Urinary bladder (tissue), 4 donors: ENCODE data around the gene EMP2. TPM values are rescaled to one million over a fixed set of nuclear protein-coding genes. Genes with fewer than 3 reads are reported as not detected.
A peak's percentile ranks its signal among the peaks of the same experiment; 100 is the strongest.

Experiments
- DNase-seq: peaks from one replicate; pipeline ENCODE4 v3.0.0-alpha.2; 2015; ENCODE audit errors: extremely low spot score
- H3K27ac ChIP-seq: one replicate; pipeline ENCODE4 v1.5.1; 2013; ENCODE audit warnings: low read depth, mild to moderate bottlenecking, moderate library complexity
- H3K36me3 ChIP-seq: one replicate; pipeline ENCODE4 v1.6.1; 2013; ENCODE audit warnings: mild to moderate bottlenecking, moderate library complexity; ENCODE audit not compliant: insufficient read depth
- H3K4me1 ChIP-seq: one replicate; pipeline ENCODE4 v1.6.1; 2013; ENCODE audit warnings: mild to moderate bottlenecking, moderate library complexity; ENCODE audit not compliant: insufficient read depth
- H3K4me3 ChIP-seq: one replicate; pipeline ENCODE4 v1.5.1; 2013; ENCODE audit warnings: low read depth, low read length
- WGBS: extraction: QIAGEN DNeasy Blood & Tissue Kit; methylation state at CpG from one replicate; pipeline ENCODE4 v1.1.7; 2013; 5-methylcytosine and 5-hydroxymethylcytosine counted together
- polyA plus RNA-seq: library from polyadenylated mRNA; stranded (reverse); fragments of 200-250 nt; gene quantifications from one replicate; pipeline ENCODE4 v1.2.3, GENCODE V29; 2013
- total RNA-seq: library from RNA; depleted of rRNA; stranded (reverse); fragments of >200 nt; gene quantifications from one replicate; pipeline ENCODE4 v1.2.3, GENCODE V29; 2014
- donor health status: healthy with polysubstance abuse.
- donor health status: healthy.

Gene EMP2
- total and polyA plus RNA-seq, 2 donors = 41.7 to 47.3 TPM

GRCh38 chr16:10580883-10581247 lies 467 bp upstream of the EMP2 start:
- 20% methylated on average over 7 of the region's 7 CpGs for WGBS
- Histone ChIP-seq H3K36me3 (no peaks in the 10 kb centered on the region), H3K27ac (peak overlapping the region; percentile 90), H3K4me3 (peak overlapping the region; percentile 62), H3K4me1 (no peaks in the 10 kb centered on the region)
- DNase-seq = no peak

DNA sequence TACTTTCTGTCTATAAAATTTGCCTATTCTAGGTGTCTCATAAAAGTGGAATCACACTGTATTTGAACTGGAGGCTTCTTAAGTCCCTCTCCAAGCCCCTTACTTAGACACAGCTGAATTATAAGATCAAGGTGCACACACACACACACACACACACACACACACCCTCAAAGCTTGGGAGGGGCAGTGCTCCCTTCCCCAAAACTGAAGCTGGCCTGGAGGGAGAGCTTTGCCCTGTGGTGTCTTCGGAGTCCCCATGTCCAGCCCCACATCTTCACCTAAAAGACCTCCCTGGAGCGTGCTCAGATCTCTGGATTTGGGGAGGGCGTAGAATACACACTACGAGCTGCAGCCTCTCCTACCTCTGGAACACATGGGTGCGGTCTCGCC lies 828 bp downstream of the EMP2 start:
- Histone ChIP-seq H3K4me1 (no peaks in the 10 kb centered on the region), H3K36me3 (no peaks in the 10 kb centered on the region), H3K27ac (peak overlapping the region; percentile 90), H3K4me3 (peak overlapping the region; percentile 62)
- WGBS = 13% methylated on average over 6 of the region's 6 CpGs
- DNase-seq = no peak

DNA sequence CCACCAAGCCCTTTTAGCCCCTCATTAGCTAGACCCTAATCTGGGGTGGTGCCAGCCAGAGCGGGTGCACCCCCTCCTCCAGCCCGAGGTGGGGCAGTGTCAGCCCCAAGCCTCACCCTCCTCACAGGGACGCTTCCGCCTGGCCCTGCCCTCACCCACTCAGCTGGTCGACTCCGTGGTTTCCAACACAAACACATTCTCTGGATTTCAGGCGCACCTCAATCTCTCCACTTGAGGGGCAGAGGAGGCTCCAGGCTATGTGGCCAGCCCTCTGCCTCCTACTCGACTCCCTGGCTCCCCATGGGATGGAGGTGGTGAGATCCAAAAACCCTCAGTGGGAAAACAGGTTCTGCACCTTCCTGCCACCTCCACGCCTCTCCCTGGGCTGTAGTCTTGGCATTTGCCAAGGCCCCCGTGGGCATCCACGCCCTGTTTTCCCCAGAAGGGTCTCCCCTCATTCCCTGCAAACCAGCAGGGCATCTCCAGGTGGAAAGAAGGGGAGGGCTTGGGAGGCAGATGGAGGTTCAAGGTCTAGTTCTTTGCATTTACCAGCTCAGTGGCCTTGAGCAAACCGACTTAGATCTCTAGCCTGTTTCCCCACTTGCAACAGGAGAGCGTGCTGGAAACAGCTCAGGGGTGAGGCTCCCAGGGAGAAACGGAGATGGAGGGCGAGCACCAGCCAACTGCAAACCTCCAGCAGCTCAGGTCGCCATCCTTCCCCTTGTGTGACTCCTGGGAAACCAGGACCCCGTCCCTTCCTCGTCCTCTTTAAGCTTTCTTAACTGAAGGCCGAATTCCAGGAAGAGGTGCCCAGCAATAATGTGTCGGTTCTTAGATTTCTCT lies 1.7 kb downstream of the EMP2 start:
- H3K4me1 ChIP-seq = no peaks in the 10 kb centered on the region

DNA sequence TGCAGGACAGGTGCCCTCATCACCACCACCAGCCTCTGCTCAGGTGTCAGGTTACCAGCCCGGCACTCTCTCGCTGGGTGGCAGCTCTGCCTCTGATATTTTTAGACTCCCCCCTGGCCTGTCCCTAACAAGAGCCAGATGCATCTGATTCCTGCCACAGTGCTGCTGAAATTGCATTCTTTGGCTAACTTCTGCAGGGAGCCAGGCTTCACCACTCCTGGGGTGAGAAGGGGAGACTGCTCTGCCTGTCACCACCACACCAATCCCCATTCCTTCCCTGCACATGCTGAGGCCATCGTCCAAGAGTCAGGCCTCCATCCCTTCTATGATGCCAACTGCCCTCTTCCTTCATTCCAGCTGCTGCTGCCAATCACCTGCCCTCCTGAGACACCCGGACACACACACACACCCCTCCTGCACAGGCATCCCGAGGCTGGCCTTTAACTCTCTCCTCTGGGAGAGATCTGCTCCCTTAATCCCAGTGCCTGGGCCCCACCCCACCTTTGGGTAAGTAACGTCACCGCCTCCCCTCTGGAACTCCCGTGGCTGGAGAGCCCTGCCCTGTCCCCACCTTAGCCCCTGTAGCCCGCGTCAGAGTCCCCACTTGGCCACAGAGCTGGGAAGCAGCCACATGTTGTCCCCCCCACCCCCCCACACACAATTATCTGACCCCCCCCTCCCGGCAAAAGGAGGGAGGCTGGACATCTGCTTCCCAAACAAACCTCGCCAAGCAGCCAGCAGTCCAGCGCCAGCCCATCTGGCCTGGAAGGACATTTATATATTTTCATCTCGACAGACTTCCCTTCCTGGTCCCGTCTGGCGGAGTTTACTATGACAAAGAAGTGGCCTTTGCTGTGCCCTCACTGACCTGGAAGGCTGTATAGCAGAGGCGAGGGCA lies 2.8 kb downstream of the EMP2 start:
- 18% methylated on average over 17 of the region's 17 CpGs for WGBS
- no peak for DNase-seq
- H3K27ac ChIP-seq = no peak overlapping the region
- no peaks in the 10 kb centered on the region for H3K4me1 ChIP-seq
- no peak overlapping the region for H3K4me3 ChIP-seq
- H3K36me3 ChIP-seq = no peaks in the 10 kb centered on the region

More for the DNA sequence above, 1.7 kb downstream of the EMP2 start:
- 54% methylated on average over 20 of the region's 20 CpGs for WGBS
- Histone ChIP-seq H3K36me3 (no peaks in the 10 kb centered on the region), H3K27ac (peak overlapping the region; percentile 30), H3K4me3 (peak overlapping the region; percentile 7)
- DNase-seq = no peak

GRCh38 chr16:10576390-10577304 lies 3.8 kb downstream of the EMP2 start:
- Histone ChIP-seq H3K4me3 (no peak overlapping the region), H3K36me3 (no peaks in the 10 kb centered on the region), H3K4me1 (no peaks in the 10 kb centered on the region), H3K27ac (no peak overlapping the region)
- WGBS = 70% methylated on average over 17 of the region's 17 CpGs
- DNase-seq = no peak

DNA sequence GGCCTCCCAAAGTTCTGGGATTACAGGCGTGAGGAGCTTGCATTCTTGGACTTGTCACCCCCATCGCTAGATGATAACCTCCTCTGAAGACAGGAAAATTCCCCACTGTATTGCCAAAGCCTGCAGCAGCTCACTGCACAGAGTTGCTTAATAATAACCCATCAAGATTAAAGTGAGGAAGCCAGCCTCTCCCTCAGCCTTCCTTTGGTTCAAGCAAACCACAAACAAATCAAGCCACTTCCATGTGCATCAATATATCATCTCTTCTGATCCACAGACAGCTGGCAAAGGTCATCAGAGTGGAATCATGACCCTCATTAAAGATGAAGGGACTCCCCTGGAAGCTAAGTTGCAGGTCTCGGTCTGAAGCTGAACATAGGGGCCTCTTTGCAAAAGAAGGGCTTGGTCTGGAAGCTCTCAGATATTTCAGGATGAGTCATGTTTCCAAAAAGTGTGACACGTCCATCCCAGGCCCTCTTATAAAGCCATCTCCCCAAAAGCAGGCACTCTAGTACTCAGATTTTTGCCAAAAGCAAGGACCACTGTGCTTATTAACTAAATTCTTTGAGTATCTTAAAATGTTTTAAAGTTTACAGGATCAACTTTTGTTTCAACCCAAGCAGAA lies 4.8 kb downstream of the EMP2 start:
- 68% methylated on average over 4 of the region's 4 CpGs for WGBS
- no peaks in the 10 kb centered on the region for H3K4me1 ChIP-seq
- no peak overlapping the region for H3K4me3 ChIP-seq
- no peaks in the 10 kb centered on the region for H3K36me3 ChIP-seq
- no peak for DNase-seq
- no peak overlapping the region for H3K27ac ChIP-seq

GRCh38 chr16:10572611-10573010 lies 7.8 kb downstream of the EMP2 start:
- Histone ChIP-seq H3K36me3 (no peaks in the 10 kb centered on the region), H3K27ac (no peak overlapping the region), H3K4me1 (no peaks in the 10 kb centered on the region), H3K4me3 (no peak overlapping the region)
- 83% methylated on average over 3 of the region's 3 CpGs for WGBS
- no peak for DNase-seq

DNA sequence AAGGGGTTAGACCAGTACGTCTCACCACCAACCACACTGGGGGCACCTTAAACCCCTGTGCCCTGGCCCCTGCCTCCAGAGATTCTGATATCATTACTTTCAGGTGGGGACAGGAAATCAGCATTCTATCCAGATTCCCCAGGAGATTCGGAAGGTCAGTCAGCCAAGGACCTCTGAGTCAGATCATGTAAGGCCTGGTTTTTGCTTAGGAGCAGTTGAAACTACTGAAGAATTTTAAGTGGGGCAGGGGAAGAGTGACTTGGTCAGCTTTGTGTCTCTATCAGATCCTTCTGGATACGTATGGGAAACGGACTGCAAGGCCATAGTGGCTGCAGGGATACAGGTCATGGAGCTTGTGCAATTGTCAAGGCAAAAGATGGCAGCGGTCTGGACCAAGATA lies 9.0 kb downstream of the EMP2 start:
- Histone ChIP-seq H3K4me1 (no peaks in the 10 kb centered on the region), H3K36me3 (no peaks in the 10 kb centered on the region), H3K27ac (no peak overlapping the region), H3K4me3 (no peak overlapping the region)
- DNase-seq = no peak
- WGBS = 75% methylated on average over 5 of the region's 5 CpGs

- H3K4me1 ChIP-seq = no peaks in the 10 kb centered on the region
- no peaks in the 10 kb centered on the region for H3K36me3 ChIP-seq
- WGBS = 62% methylated on average over 8 of the region's 8 CpGs
- H3K27ac ChIP-seq = no peak overlapping the region
- no peak overlapping the region for H3K4me3 ChIP-seq
- no peak for DNase-seq
Observed at GRCh38 chr16:10569621-10570020, 10.8 kb downstream of the EMP2 start.

GRCh38 chr16:10566613-10567012 lies 13.8 kb downstream of the EMP2 start:
- Histone ChIP-seq H3K36me3 (no peaks in the 10 kb centered on the region), H3K4me1 (no peaks in the 10 kb centered on the region), H3K4me3 (no peak overlapping the region), H3K27ac (no peak overlapping the region)
- WGBS = 90% methylated on average over 6 of the region's 6 CpGs
- DNase-seq = no peak

GRCh38 chr16:10565167-10565566 lies 15.2 kb downstream of the EMP2 start:
- H3K27ac ChIP-seq = no peak overlapping the region
- WGBS = 79% methylated on average over 5 of the region's 5 CpGs
- no peak for DNase-seq
- H3K4me1 ChIP-seq = no peaks in the 10 kb centered on the region
- no peaks in the 10 kb centered on the region for H3K36me3 ChIP-seq
- no peak overlapping the region for H3K4me3 ChIP-seq

DNA sequence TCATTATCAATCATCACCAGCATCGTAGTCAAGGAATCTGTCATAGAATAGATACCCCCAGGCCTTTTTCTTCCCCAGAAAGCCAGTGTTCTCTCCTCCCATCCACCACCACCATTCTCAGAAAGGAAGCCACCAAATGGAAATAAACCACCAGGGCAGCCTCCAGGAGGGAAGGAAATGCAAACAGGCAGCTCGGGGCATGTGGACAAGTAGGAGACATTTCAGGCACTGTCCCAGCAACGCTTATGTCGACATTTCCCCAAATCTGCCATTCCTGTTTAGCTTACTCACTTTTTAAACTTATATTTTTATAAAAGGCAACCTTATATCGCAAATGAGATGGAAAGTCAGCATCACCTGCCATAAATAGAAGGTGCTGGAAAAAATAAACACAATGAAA lies 15.8 kb downstream of the EMP2 start:
- no peak overlapping the region for H3K27ac ChIP-seq
- no peaks in the 10 kb centered on the region for H3K36me3 ChIP-seq
- no peak for DNase-seq
- no peaks in the 10 kb centered on the region for H3K4me1 ChIP-seq
- H3K4me3 ChIP-seq = no peak overlapping the region
- WGBS = 81% methylated on average over 5 of the region's 5 CpGs

DNA sequence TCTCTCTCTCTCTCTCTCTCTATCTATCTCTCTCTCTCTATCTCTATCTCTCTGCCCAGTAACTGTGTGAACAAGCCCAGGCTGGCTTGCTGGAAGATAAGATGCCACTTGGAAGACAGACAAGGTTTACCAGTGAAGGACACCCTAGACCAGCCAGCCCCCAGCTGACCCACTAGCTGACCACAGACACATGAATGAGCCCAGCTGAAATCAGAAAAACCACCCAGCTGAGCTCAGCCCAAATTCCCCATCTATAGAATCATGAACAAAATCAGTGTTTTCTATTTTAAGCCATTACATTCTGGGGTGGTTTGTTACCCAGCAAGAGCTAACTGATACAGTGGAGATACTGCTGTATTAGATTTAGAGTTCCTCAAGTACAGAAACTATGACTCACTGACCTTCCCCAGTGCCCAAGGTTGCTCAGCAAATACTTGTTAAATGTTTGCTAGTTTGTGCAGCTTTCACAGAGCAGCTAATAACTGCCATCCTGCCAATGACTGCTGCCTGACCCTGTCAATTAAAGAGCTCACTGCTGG lies 18.0 kb downstream of the EMP2 start:
- DNase-seq = no peak
- no peaks in the 10 kb centered on the region for H3K4me1 ChIP-seq
- H3K4me3 ChIP-seq = no peak overlapping the region
- H3K36me3 ChIP-seq = no peaks in the 10 kb centered on the region
- H3K27ac ChIP-seq = no peak overlapping the region
